GM19452 (cell line): ENCODE measurements around the gene MINDY4.

Experiments
- ATAC-seq: cut with Tn5 transposase; IDR thresholded peaks from one replicate; pipeline ENCODE4 v1.9.1; 2021; ENCODE audit not compliant: unreplicated experiment

The MINDY4 gene

DNA sequence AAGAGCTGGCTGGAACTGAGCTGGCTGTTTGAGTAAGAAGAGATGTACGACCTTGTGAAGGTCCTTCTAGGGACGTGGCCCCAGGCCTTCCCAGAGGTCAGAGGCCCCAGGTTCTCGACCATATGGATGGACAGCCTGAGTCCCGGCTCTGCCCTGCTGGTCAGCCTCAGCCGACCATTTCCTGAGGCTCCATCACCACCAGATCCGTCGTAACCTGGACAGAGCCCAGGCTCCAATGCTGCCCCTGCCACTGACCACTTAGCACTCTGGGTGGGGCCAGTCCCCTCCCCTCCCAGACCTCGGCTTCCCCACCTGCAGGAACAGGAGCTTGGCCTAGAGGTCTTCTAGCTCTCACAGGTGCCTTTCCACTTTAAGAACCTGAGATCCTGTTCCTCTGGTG is 29.9 kb upstream of the MINDY4 start:
- ATAC-seq, result no peak

DNA sequence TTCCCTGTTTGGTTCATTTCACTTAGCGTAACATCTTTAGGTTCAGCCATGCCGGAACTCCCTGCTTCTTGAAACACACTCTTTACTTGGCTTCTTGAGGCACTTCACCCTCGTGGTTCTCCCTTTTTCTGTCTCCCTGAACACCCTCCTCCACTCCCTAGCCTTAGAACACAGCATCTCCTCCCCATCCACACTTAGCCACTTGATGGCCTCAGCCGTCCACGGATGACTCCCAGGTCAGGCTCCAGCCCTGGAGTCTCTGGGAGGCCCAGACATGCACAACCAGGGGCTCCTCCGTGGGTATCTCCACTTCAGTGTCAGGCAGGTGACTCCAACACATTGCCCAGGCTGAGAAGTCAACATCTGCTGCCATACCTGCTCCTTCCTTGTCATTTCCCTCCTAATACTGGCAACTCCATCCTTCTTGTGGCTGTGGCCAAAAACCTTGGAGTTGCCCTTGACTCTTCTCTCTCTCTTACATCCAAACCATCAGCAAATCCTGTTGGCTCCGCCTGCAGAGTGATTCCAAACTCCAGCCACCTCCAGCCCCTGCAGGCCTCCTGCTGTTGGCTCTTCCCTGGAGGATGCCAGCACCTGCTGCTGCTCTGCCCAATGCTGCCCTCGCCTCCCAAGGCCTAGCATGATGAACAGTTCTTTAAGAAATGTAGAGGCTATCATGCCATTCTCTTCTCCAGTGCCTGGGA is 27.7 kb upstream of the MINDY4 start:
- ATAC-seq, result no peak

DNA sequence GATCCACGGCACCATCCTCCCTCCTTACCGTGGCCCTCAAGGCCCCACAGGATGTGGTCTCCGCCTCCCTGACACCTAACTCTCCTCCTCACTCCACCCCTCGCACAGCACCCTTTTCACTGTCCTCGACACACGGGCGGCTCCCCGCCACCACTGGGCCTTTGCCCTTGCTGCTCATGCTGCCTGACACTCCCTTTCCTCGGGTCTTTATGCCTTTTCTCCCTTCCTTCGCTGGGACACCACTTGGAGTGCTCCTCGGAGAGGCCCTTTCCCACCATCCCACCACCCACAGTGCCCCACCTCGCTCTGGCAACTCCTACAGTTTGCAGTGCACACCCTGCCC is 27.2 kb upstream of the MINDY4 start:
- no peak for ATAC-seq

DNA sequence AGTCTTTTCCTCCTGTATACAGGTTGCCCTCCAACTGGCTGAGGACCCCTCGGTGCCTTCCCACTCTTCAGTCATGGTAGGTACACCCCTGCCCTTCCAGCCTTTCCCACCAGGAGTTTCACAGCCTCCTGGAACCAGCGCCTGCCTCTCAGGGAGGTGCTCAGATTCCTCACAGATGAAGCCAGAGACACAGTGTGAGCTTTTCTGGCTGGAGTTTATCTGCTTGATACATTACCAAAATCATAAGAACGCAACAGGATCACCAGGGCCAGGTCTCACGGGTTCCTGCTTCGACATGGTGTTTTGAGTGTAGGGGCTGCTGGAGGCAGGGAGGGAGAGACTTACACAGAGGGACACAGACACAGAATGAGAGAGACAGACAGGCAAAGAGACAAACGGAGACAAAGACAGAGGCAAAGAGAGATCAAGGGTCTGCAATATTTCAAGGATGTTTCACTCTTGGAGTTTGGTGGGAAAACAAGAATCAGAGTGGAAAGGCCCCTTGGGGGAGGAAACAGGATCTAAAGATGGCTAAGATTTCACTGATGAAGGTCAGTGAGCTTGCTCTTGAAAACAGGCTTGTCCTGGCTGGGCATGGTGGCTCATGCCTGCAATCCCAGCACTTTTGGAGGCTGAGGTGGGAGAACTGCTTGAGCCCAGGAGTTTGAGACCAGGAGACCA is 25.8 kb upstream of the MINDY4 start:
- ATAC-seq, result no peak

DNA sequence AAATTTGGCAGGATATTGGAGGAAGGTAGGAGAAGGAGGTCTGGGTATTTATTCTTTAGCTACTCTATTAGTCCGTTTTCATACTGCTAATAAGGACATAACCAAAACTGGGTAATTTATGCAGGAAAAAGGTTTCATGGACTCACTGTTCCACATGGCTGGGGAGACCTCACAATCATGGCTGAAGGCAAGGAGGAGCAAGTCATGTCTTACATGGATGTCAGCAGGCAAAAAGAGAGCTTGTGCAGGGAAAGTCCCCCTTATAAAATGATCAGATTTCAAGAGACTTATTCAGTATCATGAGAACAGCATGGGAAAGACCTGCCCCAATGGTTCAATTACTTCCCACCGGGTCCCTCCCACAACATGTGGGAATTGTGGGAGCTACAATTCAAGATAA is 21.2 kb upstream of the MINDY4 start:
- no peak for ATAC-seq

DNA sequence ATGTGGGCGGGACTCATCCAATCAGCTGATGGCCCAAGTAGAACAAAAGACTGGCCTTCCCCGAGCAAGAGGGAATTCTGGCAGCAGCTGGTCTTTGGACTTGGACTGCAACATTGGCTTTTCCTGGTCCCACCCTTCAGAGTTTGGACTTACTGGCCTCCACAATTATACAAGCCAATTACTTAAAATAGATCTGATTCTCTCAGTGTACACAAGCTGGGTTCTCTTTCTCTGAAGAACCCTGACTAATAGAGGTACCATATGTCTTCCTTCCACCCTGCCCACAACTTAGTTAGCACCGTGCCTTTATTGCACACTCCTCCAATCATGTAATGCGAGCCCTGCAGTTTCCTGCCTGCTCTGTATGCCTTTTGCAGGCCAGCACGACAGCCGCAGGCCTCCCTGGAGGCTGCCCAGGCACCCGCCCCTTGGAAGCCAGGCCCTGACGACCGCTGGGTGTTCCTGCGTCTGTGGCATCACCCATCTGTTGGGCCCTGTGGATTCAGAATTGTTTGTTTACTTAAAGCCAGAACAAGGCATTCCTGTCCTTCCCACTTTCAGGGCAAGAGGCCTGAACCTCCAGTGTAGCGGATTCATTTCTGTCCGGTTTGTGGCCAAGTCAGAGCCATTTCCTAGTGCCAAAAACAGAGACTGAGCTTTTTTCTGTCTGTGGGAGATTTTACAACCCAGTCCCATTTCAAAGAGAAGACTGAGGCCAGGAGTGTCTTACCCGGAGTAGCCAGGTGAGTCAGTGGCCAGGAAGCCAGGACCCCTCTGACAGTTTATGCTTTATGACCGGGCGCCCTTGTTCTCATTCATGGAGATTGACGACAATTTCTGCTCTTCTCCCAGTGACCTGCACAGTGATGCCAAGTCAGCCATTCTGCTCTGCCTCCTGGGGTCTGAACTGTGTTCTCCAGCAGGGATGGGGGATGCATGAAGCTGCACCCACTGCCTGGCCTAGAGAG is 20.2 kb upstream of the MINDY4 start:
- ATAC-seq, result no peak

DNA sequence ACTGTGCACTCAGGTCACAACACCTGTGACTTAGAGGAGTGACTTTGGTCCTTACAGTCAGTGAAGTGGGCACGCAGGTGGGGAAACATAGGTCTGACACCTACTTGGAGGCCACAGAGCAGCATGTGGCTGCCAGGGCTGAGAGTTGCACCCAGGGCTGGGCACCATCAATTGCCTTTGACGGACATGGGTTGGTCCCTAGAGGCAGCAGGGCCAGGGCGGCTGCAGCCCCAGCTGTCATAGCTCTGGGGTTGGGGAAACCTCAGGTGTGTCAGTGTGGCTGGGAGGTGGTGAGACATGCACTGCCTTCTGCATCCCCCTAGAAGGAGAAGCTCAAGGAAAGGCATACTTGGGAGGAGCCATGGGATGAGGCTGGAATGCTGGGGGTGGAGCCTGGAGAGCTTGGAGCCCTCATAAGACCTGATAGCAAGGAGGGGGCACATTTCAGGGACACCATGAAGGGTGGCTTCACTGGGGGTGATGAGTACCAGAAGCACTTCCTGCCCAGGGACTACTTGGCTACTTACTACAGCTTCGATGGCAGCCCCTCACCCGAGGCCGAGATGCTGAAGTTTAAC is 19.4 kb upstream of the MINDY4 start, which contains the start of gene INMT:
Gene INMT (plus strand): TSS at position 440 of the 578 bp plus-strand sequence. CDS start 16 bp downstream, at position 456.
- ATAC-seq, result no peak

DNA sequence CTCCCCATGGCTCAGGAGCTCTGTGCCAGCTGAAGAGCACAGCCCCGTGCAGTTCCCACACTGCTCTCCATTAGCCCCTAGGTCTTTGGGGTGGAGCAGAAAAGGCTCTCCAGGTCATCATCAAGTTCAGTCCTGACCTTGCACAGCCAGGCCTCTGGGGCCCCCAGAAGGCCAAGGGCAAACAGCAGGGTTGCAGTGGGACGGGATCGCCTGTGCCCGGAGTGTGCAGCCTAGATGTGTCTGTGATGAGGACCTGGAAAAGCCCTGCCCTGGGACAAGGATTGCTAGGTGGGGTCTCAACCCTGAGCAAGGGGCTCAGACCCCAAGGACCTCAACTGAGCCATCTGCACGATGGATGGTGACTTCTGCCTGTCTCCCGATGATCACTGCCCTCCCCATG is 18.7 kb upstream of the MINDY4 start:
- no peak for ATAC-seq

DNA sequence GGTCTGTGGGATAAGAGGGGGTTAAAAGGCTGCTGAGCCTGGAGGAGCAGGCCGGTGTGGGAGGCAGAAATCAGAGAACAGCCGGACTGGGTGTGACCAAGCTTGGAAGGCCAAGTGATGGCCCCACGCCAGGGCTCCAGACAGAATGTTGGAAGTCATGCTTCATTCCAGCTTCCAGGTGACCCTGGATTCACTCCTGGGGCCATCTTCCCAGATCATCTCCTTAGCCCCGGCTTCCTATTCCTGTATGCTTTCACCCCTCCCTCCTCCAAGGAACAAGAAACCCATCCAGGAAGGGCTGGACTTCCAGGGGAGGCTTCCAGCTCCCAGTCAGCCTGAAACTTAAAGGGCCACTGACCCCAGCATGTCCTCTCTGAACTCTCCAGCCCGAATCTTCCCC is 18.2 kb upstream of the MINDY4 start:
- ATAC-seq, result no peak

DNA sequence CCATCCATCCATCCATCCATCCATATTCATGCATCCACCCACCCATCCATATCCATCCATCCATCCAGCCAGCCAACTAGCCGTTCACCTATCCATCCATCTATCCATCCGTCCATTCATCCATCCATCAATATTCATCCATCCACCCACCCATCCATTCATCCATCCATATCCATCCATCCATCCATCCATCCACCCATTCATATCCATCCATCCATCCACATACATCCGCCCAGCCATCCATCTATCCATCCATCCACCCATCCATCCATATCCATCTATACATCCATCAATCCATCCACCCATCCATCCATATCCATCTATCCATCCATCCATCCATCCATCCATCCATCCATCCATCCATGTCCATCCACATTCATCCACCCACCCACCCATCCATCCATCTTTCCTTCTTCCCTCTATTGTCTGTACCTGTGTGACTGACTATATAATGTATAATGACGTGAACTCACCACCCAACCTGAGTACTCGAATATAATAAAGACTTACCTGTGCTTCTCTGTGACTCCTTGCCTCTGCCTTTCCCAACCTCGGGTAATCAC is 16.8 kb upstream of the MINDY4 start:
- no peak for ATAC-seq

DNA sequence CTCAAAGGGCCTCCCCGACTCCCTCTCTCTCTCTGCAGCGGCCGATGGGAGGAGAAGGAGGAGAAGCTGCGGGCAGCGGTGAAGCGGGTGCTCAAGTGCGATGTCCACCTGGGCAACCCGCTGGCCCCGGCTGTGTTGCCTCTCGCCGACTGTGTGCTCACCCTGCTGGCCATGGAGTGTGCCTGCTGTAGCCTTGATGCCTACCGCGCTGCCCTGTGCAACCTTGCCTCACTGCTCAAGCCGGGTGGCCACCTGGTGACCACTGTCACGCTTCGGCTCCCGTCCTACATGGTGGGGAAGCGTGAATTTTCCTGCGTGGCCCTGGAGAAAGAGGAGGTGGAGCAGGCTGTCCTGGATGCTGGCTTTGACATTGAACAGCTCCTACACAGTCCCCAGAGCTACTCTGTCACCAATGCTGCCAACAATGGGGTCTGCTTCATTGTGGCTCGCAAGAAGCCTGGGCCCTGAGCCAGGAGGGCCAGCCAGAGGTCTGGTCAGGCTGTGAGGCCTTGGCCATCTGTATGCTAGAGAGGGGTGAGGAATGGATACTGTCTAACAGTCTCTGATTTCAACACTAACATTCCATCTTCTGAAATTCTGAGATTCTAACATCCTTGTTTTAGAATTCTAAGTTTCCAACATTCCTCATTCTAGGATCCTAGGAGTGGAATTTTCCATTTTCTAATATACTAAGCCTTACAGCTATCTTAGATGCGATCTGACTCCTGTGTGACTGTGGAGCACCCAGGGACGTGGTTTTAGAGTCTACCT is 15.6 kb upstream of the MINDY4 start:
- ATAC-seq, result no peak

DNA sequence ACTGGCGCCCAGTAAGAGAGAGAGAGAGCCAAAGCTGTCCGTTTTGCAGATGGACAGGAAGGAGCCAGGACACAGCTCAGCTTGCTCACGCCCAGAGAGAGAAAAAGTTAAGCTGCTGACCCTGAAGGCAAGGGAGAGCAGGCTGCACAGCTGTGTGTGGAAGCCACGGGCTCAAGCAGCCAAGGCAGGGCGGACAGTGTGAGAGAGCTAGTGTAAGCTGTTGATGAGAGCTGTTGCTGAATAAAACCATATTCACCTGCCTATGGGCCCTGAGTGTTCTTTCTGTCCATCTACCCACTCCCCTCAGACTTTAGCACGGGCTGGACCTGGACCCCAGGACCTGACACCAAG is 13.9 kb upstream of the MINDY4 start:
- ATAC-seq, result no peak

DNA sequence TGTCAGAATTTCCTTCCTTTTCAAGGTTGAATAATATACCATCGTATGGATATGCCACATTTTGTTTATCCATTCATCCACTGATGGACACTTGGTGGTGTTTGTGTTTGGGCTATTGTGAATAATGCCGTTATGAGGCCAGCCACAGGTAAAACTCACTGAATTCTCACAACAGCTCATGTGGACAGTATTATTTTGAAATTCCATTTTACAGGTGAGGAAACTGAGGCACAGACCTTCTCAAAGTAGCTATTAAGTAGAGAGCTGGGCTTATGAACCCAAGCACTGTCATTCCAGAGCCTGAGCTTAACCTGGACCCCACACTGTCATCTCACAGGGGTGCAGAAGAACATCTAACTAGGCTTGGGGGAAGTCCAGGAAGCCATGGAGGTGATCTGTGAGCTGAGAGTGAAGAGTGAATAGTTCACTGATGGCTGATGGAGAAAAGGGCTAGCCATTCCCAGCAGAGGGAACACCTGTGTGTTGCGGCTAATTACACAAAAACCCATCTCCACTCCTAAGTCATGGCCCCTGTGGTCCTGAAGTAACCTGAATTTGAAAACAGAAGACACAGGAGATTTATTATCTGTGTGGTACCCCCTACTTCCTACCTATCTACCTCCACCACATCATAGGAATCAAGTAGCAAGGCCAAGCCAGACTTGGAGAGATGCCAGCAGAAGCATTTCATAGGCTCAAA is 10.6 kb upstream of the MINDY4 start:
- no peak for ATAC-seq

DNA sequence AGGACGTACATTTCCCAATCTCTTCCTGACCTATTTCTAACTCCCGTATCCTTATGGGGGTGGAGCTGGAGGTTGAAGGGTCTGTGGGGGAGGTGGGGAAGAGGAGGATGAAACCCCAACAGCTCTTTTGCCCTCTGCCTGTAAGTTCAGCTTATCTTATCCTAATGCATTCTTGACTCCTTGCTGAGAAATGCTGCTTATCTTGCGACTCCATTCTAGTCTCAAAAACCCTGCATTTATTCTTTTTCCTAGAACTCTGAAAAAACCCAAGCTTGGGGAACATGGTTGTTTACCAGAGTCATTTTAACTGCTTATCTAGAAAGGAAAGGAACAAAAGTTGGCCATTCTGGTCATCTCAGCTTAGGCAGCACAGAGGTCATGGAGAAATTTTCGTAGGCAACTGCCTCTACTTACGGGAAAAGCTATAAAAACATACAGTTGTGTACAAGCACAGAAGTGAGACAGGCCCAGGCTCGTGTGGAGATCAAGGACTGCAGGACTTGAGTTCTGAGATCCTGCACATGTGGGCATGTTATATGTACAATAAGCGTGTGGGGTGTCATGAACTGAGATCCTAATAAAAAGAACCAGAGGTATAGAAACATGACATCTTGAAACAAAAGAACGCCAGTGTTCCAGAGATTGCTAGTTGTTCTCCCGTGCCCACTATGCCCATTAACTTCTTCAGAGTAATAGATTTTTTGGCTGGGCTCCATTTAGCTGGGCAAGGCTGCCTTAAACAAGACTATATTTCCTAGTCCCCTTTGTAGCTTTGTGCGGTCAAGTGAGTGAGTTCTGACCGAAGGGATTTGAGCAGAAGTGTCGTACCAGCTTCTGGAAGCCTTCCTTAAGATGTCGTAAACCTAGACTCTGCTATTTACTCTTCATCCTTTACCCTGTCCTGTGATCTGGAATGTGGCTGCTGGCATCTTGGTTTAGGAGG is 9.7 kb upstream of the MINDY4 start:
- no peak for ATAC-seq

DNA sequence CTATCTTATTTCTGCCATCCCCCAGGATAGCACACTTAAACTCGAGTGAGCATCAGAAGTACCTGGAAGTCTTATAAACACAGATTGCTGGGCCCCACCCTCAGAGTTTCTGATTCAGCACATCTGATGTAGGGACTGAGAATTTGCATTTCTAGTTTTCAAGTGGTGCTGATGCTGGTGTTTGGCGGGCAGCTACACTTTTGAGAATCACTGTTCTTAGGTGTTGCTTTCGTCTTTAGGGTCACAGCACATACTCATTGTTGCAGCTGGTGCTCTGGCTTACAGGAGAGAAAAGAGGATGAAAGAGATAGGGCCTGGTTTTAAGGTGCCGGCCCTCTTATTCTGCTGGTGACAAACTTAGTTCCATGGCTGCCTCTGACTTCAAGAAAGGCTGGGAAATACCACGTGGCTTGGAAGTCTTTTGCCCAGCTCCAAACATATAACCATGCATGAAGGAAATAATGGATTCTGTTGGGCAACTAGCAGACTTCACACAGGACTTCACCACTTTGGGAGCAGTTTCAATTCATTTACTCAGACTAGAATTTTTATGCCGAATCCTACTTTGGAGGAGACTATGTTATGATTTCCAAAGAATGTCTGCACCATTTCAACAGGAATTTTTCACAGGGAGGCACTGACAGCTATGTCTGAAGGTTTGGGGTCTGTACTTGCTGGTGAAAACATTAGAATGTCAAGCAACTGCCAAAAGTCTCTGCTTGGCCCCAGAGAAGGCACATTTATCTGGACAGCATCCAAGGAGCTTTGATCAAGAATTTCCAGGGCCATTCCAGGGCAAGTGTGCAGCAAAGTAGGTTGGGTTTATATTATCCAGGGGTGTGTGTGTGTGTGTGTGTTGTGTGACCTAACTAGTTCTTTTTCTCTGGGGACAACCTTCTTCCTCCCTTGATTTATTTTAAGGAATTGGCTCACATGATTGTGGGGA is 6.9 kb upstream of the MINDY4 start:
- ATAC-seq, result peak; percentile 98

DNA sequence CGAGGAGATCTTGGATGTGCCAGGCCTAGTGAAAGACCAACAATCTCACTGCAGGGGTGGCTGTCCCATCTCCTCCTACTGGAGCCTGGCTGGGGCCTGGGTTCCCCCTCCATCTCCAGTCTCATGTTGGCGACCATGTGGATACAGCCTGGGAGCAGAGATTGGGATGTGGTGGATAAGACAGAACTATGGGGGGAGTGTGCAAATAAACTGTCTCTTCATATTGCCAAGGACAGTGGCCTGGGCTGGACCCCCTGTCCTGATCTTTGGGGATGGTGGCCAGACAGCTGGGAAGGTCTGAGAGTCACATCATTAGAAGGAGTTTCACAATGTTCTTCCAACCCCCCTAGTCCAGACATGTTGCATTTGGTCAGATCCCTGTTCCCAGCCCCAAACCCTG is 5.8 kb upstream of the MINDY4 start:
- ATAC-seq, result no peak

DNA sequence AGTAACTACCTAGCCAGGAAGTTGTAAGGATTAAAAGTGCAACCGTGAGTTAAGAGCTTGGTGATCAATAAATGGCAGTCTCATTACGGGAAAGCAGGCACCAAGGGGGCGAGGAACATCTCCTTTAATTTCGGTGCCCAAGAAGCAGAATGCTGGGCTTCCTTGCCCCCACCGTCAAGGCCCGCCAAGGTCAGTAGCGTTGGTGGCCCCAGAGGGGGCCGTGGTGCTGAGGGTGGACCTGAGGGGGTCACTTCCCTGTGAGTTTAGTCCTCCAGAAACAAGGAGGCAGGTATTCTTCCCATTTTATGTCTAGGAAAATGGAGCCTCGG is 408 bp upstream of the MINDY4 start:
- ATAC-seq, result no peak
